ENCODE data around the gene AK8.

AK8 gene

DNA sequence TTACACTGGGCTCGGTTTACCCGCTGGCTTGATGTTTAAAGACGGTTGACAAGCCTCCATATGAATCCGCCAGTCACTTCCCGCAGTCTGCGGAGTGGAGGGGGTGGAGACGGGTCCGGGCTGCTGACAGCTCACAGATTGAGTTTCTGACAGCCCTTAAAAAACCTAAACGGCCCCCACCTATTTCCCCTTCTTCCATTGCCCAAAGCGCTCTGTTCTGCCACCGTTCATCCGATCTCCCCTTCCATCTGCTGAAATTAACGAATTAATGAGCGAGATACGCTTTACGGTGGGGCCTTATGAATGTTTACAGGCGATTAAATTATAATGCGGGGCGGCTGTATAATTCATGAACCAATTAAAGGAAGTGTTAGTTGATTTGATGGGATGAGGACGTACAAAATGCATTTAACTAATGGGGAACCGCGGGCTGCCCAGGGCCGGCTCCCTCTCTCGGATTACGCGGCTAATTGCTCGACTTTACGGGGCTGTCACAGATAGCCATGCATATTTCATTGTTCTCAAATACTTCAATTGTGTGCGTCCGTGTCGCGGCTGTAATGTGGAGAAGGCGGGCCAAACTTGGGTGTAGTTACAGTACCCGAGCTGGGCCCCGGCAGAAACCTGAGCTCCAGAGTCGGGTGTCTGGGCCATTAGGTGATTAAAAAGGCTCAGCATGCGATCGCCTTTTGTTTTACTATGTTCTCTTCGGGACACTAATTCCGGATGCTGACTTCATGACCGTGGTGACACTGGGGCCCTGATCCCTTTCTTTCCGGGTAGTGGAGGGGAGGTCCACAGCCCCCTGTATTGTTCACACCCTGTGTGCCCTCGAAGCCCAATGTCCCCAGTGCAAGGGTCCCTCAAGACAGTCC lies 133.0 kb downstream of the AK8 start:
- DNase-seq (ENCODE audit: insufficient read length, low spot score): no peak
- no peak for TF ChIP-seq POLR2A (IDR thresholded peaks at IDR 0.05; ENCODE audit: low read depth, low read length)
- FAIRE-seq: no peak

DNA sequence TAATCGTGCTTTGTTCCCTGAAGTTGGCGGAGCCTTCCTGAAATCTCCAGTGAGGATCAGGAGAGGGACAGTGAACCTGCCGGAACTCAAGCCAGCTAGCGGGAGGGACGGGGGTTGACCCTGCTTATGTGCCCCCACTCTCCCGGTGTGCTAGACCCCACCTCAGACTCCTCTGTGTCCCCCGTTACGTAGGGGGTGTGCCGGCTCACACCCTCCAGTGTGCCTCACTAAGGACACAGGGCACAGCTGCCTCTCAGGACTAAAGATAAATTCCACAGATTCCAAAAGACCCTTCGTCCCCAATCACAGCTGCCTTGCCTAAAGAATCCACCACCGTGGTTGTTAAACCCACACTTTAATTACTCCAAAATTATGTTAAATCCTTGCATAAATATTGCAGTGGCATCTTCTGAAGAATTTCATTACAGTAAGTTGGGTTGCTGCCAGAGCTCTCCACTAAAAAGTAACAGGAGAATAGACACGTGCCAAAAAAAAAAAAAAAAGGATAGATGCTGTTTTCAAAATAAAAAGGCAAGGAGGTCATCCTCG lies 134.1 kb downstream of the AK8 start:
- DNase-seq (ENCODE audit: insufficient read length, low spot score): no peak
- no peak for FAIRE-seq

DNA sequence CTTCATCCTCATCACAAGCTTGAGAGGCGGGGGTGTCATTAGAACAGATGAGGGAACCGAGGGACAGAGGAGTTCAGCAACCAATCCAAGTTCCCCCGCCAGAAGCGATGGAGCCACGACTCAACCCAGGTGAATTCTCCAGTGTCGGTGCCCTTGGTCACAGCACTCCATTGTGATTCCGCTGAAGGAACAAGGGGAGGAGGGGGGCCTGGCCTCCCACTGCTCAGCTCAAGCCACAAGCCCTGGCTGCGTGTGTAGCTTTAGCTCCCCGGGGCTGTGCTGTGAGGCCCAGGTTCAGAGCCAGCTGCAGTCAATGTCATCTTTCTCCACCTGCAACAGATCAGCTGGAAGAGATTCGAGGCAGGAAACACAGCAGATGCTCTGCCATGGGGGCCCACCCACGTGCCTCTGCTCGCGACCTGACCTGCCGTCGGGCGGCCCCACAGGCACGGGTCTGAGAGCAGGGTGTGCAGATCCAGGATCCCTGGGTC lies 135.2 kb downstream of the AK8 start:
- TF ChIP-seq POLR2A (IDR thresholded peaks at IDR 0.05; ENCODE audit: low read depth, low read length): no peak
- no peak for DNase-seq (ENCODE audit: insufficient read length, low spot score)
- no peak for FAIRE-seq

More for the DNA sequence above, 134.1 kb downstream of the AK8 start:
- no peak for TF ChIP-seq POLR2A (IDR thresholded peaks at IDR 0.05; ENCODE audit: low read depth, low read length)

DNA sequence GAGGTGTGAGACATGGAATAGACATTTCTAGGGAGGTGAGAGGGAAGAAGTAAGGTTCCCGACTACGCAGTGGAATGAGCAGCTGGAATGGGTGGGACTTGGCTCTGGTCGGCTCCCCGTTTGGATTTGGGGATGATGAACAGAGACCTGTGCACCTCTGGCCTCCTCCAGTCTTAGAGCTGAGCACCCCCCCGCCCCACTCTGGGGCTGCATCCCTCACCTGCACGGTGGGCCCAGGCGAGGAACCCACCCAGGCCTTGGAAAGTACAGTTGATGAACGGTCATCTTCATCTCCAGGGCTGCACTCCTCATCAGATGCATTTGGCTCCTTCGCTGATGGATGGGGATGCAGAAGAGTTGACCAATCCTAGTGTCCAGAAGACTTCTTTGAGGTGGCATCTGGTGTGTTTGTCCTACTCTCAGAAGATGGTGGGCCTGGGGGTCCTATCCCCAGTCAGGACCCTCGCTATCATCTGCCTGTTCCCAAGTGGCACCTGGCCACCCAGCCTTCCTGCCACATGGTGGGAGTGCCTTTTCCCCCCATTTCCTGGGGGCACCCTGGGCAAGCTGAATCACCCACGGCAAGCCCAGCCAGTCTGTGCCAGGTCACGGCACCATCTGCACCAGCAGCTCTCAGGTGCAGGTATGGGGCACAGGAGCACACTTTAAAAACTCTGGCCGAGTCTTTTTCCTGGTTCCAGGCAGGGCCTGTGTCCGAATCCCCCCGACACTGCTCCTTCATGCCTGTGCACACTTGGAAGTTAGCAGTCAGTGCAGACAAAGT lies 137.4 kb downstream of the AK8 start:
- DNase-seq (ENCODE audit: insufficient read length, low spot score) (no peak), FAIRE-seq (no peak)
- TF ChIP-seq POLR2A (IDR thresholded peaks at IDR 0.05; ENCODE audit: low read depth, low read length): no peak

DNA sequence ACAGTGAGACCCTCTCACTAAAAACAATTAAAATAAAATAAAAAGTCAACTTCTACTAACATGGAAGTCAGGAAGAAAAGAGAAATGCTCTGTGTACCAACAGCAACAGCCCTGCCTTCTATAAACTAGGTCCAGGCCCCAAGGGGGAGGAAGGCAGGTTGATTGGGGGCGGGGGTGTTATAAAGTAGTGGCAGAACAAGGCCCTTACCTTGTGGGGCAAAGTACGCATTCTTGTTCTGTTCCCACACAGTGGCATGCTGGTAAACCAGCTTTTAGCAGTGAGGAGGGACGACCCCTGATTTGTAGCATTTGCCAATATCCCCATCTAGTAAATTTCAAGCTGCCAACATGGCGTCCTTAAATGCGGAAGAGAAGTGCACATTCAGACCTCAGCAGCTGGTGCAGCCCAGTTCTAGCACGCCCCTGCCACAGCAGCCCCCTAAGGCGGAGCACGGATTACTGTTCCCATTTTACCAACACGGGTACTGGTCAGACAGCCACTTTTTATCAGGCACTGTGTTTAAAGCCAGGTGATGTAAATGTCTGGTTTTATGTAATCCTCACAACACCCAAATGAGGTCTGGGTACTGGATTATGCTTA lies 138.3 kb downstream of the AK8 start:
- no peak for DNase-seq (ENCODE audit: insufficient read length, low spot score)
- no peak for FAIRE-seq
- no peak for TF ChIP-seq POLR2A (IDR thresholded peaks at IDR 0.05; ENCODE audit: low read depth, low read length)

DNA sequence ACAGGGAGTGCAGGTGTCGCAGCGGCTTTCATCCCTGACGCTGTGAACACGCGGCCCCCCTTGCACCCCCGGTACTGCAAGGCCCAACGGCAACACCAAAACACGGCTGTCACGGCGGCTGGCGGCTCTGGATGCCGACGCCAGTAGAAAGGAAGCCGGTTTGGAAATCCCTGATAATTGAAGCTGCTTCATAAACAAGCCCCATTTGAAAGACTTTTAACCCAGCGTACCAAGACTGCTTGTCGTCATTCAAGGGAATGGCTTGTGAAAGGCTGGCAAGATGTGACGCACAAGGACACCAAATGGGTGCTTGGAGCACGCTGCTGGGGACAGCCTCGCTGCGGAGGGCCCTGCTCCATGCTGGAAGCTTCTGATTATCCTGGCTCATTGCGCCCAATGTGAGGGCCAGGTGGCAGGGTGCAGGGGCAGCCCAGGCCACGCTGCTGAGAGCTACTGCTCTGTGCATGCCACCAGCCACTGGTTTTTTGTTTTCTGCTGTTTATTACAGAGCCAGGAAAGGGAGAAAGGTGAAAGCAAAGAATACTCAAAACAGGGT lies 144.7 kb downstream of the AK8 start:
- no peak for FAIRE-seq
- no peak for DNase-seq (ENCODE audit: insufficient read length, low spot score)
- TF ChIP-seq POLR2A (IDR thresholded peaks at IDR 0.05; ENCODE audit: low read depth, low read length): no peak

DNA sequence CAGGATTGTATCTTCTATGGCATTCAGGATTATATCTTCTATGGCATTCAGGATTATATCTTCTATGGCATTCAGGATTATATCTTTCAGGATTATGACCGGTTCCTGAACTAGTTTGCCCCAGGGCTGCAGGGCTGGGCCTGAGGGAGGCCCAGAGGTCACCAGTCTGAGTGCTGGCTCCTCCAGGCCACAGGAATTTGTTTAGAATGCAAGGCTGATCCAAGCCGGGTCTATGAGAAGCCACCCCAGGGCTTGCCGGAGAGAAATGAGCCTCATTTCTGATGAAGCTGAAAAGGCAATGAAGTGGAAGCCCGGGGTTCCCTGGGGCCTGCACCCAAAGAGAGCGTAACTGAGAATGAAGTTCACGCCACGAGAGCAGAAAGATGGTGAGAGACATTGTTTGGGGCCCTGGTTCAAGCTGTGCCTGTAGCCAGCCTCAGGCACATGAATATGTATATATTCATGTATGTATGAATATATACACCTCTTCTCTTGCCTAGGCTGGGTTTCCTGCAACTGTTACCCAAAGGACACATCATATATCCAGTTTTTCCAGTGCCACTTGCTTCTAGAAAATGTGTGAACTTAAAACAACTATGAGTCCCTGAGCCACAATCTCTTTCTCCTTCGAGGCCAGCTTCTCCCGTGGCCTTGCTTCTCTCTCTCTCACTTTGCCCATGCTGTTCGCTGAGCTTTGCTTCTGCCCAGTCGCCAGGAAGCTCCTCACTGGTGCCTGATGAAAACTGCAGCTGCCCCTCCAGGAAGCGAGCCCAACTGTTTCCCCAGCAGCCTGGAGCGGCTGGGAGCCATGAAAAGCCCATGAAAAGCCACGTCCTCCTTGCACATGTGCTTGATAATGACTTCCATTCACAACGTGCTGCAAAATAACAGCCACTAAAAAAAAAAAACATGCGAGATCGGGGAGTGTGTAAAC lies 145.5 kb downstream of the AK8 start:
- DNase-seq (ENCODE audit: insufficient read length, low spot score) (no peak), FAIRE-seq (no peak)
- no peak for TF ChIP-seq POLR2A (IDR thresholded peaks at IDR 0.05; ENCODE audit: low read depth, low read length)

DNA sequence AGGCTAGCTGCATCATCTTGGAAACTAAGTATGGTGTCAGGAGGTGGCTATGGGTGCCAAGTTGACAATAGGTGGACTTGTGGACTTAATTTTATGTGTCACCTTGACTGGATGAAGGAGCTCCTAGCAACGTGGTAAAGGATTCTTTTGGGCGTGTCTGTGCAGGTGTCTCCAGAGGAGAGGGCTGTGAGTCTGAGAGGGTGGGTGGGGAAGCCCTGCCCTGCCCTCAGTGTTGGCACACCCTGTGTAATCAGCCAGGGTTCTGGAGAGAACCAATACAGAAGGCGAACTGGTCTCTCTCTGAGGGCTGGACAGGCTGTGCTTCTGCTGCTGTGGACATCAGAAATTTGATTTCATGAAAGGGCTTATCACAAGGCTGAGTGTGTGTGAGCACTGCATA lies 146.9 kb downstream of the AK8 start:
- TF ChIP-seq POLR2A (IDR thresholded peaks at IDR 0.05; ENCODE audit: low read depth, low read length): no peak
- no peak for DNase-seq (ENCODE audit: insufficient read length, low spot score)
- FAIRE-seq: no peak

DNA sequence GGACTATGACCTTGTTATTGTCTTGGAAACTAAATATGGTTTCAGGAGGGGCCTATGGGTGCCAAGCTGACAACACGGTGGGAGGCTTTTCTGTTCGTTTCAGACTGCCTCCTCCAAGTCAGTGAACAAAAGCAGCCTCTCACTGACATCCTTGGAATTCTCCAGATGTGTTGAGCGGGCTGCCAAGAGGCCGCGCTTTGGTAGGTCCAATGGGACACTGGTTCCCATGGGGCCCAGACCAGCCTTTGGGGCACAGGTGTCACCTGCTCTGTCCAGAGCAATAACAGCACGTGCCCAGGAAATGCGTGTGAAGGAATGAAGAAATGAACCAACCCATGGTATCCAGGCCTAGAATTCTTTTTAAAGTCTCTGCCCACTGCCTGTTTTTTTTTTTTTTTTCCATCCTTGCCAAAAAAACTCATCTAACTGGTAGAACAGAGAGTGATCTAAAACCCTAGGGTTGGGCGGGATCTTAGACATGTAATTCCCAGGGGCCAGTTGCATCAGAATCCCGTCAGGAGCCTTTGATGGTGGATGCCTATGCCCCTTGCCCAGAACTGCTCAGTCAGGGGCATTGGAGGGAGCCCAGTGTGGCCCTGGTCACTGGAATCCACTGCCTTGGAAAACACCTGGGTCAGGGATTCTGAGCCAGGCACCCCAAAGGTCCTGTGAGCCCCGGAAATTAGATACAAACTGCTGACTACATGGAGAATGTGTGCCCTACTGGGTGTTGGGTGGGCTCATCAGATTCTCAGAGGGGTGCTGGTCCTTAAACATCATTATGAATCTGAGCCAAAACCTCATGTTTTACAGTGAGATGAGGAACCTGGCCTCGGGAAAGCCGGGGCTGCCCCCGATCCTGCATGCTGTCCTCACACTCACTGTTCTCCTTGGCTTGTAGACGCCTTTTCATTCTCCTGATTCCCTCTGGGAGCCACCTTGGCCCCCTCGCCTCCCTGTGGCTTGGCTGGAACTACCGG lies 147.7 kb downstream of the AK8 start:
- TF ChIP-seq POLR2A (IDR thresholded peaks at IDR 0.05; ENCODE audit: low read depth, low read length): no peak
- DNase-seq (ENCODE audit: insufficient read length, low spot score) (no peak), FAIRE-seq (no peak)

DNA sequence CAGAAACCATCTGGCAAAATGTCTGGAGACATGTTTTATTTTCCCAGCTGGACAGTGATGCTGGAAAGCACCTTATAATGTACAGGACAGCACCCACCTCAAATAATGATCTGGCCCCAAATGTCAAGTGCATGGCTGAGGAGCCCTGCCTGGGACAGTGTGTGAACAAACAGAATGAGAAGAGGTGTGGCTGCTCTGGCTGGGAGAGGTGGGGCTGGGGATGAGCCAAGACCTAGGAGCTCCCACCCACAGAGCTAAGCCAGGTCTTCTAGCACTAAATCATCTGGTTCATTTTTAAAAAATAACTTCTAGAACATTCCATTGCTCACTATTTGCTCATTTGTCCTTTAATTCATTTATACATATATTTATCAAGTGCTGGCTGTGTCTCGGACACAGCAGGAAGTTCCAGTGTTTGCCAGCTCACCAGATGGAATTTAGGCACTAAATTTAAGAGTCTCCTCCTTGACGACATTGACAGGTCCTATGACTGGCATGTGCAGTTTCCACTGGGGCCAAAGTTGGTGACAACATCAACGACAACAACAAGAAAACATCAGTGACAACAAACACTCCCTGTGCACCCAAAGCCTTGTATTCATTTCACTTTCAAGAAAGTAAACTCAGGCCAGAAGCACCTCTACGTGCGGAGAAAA lies 148.7 kb downstream of the AK8 start:
- TF ChIP-seq POLR2A (IDR thresholded peaks at IDR 0.05; ENCODE audit: low read depth, low read length): no peak
- DNase-seq (ENCODE audit: insufficient read length, low spot score): no peak
- FAIRE-seq: no peak

DNA sequence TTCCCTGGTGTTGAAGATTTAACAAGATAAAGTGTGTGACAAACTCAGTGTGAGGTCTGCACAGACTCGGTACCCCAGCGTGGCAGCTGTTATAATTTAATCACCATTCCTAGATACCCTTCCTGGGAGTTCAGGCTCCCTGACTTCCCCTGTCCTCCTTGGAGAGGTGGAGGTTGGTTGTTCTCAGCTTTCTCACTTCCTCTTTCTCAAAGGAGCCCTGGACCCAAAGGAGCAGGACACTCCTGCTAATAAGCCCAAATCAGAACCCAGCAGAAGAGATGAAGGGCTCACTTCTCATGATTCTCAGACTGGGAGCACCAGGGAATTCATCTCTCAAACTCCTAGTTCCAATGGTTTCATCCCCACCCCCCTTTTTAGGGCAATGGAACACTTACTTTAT lies 149.6 kb downstream of the AK8 start:
- TF ChIP-seq POLR2A (IDR thresholded peaks at IDR 0.05; ENCODE audit: low read depth, low read length): no peak
- FAIRE-seq (no peak), DNase-seq (ENCODE audit: insufficient read length, low spot score) (no peak)

All from H54 (cell line).